Measurements from ENCODE around the gene MYO1E. TPM values are rescaled to one million over a fixed set of nuclear protein-coding genes. Genes with fewer than 3 reads are reported as not detected.

The MYO1E gene
- total RNA-seq, 1 donor, result 336 TPM

- no peak overlapping the region for H2AFZ ChIP-seq (ENCODE audit: low read length)
- peaks cover 11% of the 10 kb centered on the region for H3K4me1 ChIP-seq (ENCODE audit: insufficient read depth, low read length)
- peaks cover 47% of the 10 kb centered on the region for H4K20me1 ChIP-seq (ENCODE audit: insufficient read depth, low read length)
- peak; percentile 87 for DNase-seq (ENCODE audit: insufficient read length, low spot score, missing footprints)
- H3K4me3 ChIP-seq (ENCODE audit: insufficient read depth, low read length), result no peak overlapping the region
- H3K9me3 ChIP-seq (ENCODE audit: low read depth, low read length), result no peaks in the 10 kb centered on the region
- no peak overlapping the region for H3K4me2 ChIP-seq (ENCODE audit: insufficient read depth, low read length)
- no peak overlapping the region for H3K27ac ChIP-seq (ENCODE audit: low read depth, low read length)
- peaks cover 67% of the 10 kb centered on the region for H3K79me2 ChIP-seq (ENCODE audit: insufficient read depth, low read length)
- H3K36me3 ChIP-seq (ENCODE audit: insufficient read depth, low read length), result peaks cover 14% of the 10 kb centered on the region
- no peak for TF ChIP-seq CTCF (IDR thresholded peaks at IDR 0.05; ENCODE audit: extremely low read depth, low read depth, low read length)
- H3K27me3 ChIP-seq (ENCODE audit: insufficient read depth, low read length), result no peaks in the 10 kb centered on the region
These were observed 98.3 kb downstream of the MYO1E start for GRCh38 chr15:59274126-59274970.

GRCh38 chr15:59273234-59273633 is 99.4 kb downstream of the MYO1E start:
- Histone ChIP-seq H3K9me3 (ENCODE audit: low read depth, low read length) (no peaks in the 10 kb centered on the region), H3K36me3 (ENCODE audit: insufficient read depth, low read length) (peaks cover 20% of the 10 kb centered on the region), H2AFZ (ENCODE audit: low read length) (no peak overlapping the region), H3K4me1 (ENCODE audit: insufficient read depth, low read length) (peaks cover 20% of the 10 kb centered on the region), H3K27ac (ENCODE audit: low read depth, low read length) (no peak overlapping the region), H3K79me2 (ENCODE audit: insufficient read depth, low read length) (peaks cover 55% of the 10 kb centered on the region), H3K27me3 (ENCODE audit: insufficient read depth, low read length) (no peaks in the 10 kb centered on the region), H3K4me2 (ENCODE audit: insufficient read depth, low read length) (no peak overlapping the region), H3K4me3 (ENCODE audit: insufficient read depth, low read length) (no peak overlapping the region), H4K20me1 (ENCODE audit: insufficient read depth, low read length) (peaks cover 37% of the 10 kb centered on the region)
- no peak for TF ChIP-seq CTCF (IDR thresholded peaks at IDR 0.05; ENCODE audit: extremely low read depth, low read depth, low read length)
- DNase-seq (ENCODE audit: insufficient read length, low spot score, missing footprints), result no peak

- Histone ChIP-seq H3K79me2 (ENCODE audit: insufficient read depth, low read length) (peaks cover 45% of the 10 kb centered on the region), H3K4me2 (ENCODE audit: insufficient read depth, low read length) (no peak overlapping the region), H3K36me3 (ENCODE audit: insufficient read depth, low read length) (peaks cover 26% of the 10 kb centered on the region), H3K27me3 (ENCODE audit: insufficient read depth, low read length) (no peaks in the 10 kb centered on the region), H3K4me1 (ENCODE audit: insufficient read depth, low read length) (peaks cover 27% of the 10 kb centered on the region), H3K9me3 (ENCODE audit: low read depth, low read length) (no peaks in the 10 kb centered on the region), H4K20me1 (ENCODE audit: insufficient read depth, low read length) (peaks cover 33% of the 10 kb centered on the region), H3K4me3 (ENCODE audit: insufficient read depth, low read length) (no peak overlapping the region), H2AFZ (ENCODE audit: low read length) (no peak overlapping the region), H3K27ac (ENCODE audit: low read depth, low read length) (no peak overlapping the region)
- no peak for DNase-seq (ENCODE audit: insufficient read length, low spot score, missing footprints)
- TF ChIP-seq CTCF (IDR thresholded peaks at IDR 0.05; ENCODE audit: extremely low read depth, low read depth, low read length), result no peak
These were observed 101.0 kb downstream of the MYO1E start for GRCh38 chr15:59271595-59272201.

GRCh38 chr15:59268852-59269407 is 103.7 kb downstream of the MYO1E start:
- H3K4me2 ChIP-seq (ENCODE audit: insufficient read depth, low read length), result no peak overlapping the region
- H2AFZ ChIP-seq (ENCODE audit: low read length), result no peak overlapping the region
- peaks cover 19% of the 10 kb centered on the region for H3K79me2 ChIP-seq (ENCODE audit: insufficient read depth, low read length)
- no peak for DNase-seq (ENCODE audit: insufficient read length, low spot score, missing footprints)
- H3K9me3 ChIP-seq (ENCODE audit: low read depth, low read length), result no peaks in the 10 kb centered on the region
- no peaks in the 10 kb centered on the region for H3K27me3 ChIP-seq (ENCODE audit: insufficient read depth, low read length)
- no peak for TF ChIP-seq CTCF (IDR thresholded peaks at IDR 0.05; ENCODE audit: extremely low read depth, low read depth, low read length)
- peaks cover 26% of the 10 kb centered on the region for H3K36me3 ChIP-seq (ENCODE audit: insufficient read depth, low read length)
- H3K4me1 ChIP-seq (ENCODE audit: insufficient read depth, low read length), result peaks cover 17% of the 10 kb centered on the region
- no peak overlapping the region for H3K4me3 ChIP-seq (ENCODE audit: insufficient read depth, low read length)
- H3K27ac ChIP-seq (ENCODE audit: low read depth, low read length), result no peak overlapping the region
- H4K20me1 ChIP-seq (ENCODE audit: insufficient read depth, low read length), result peaks cover 13% of the 10 kb centered on the region

All from osteoblast (primary cell).